ENCODE results near the gene ANKS1B. TPM values are rescaled to one million over a fixed set of nuclear protein-coding genes. Genes with fewer than 3 reads are reported as not detected.

ANKS1B gene
- total RNA-seq, 1 experiment from 2014 or later: 18.8 TPM

DNA sequence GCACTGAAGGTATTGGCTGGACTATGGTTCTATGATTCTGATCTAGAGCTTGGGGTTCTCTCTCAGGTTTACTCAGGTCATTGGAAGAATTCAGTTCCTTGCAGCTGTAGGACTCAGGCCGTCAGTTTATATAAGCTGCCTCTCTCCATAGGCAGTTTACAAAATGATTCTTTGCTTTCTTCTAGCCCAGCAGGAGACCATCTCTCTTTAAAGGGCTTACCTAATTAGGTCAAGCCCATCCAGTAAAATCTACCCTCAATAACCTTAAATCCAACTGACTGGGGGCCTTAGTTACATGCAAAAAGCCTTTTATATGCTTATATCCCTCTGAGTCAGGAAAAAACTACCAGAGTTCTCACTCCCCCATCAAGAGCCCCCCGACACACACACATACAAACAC is 417.7 kb downstream of the ANKS1B start:
- H3K36me3 Mint-ChIP-seq (ENCODE audit: insufficient read depth, unreplicated experiment): no peaks in the 10 kb centered on the region
- no peaks in the 10 kb centered on the region for H3K27me3 Mint-ChIP-seq (ENCODE audit: insufficient read depth, unreplicated experiment)
- no peak overlapping the region for H3K4me3 Mint-ChIP-seq (ENCODE audit: unreplicated experiment)
- no TSS peak for BruUV-seq (replicated peaks)
- no peak for TF ChIP-seq CTCF (IDR thresholded peaks at IDR 0.05; ENCODE audit: unreplicated experiment)
- H3K9me3 Mint-ChIP-seq (ENCODE audit: unreplicated experiment): no peaks in the 10 kb centered on the region
- CTCF ChIA-PET: no interaction called here
- DNase-seq (ENCODE audit: unreplicated experiment): no peak
- intact Hi-C loops (cut with micrococcal nuclease): no loop called here
- POLR2A ChIA-PET: interaction anchor here (0.7 kb wide), 2 partner anchors 475 to 684 kb away, joined by 3 read pairs; no protein-coding TSS in a partner anchor
- peaks cover 12% of the 10 kb centered on the region for H3K4me1 Mint-ChIP-seq (ENCODE audit: insufficient read depth, unreplicated experiment)
- no peak overlapping the region for H3K27ac Mint-ChIP-seq (ENCODE audit: low read depth, unreplicated experiment)

GRCh38 chr12:99558109-99558508 is 426.6 kb downstream of the ANKS1B start:
- peaks cover 7% of the 10 kb centered on the region for H3K36me3 Mint-ChIP-seq (ENCODE audit: insufficient read depth, unreplicated experiment)
- H3K9me3 Mint-ChIP-seq (ENCODE audit: unreplicated experiment): no peaks in the 10 kb centered on the region
- CTCF ChIA-PET: interaction anchor here (0.6 kb wide), 1 partner anchor 36 kb away, joined by 3 read pairs; no protein-coding TSS in a partner anchor
- intact Hi-C loops (cut with micrococcal nuclease): no loop called here
- H3K27me3 Mint-ChIP-seq (ENCODE audit: insufficient read depth, unreplicated experiment): no peaks in the 10 kb centered on the region
- H3K4me1 Mint-ChIP-seq (ENCODE audit: insufficient read depth, unreplicated experiment): no peaks in the 10 kb centered on the region
- POLR2A ChIA-PET: no interaction called here
- no peak overlapping the region for H3K27ac Mint-ChIP-seq (ENCODE audit: low read depth, unreplicated experiment)
- BruUV-seq (replicated peaks): no TSS peak
- no peak for TF ChIP-seq CTCF (IDR thresholded peaks at IDR 0.05; ENCODE audit: unreplicated experiment)
- no peak for DNase-seq (ENCODE audit: unreplicated experiment)
- no peak overlapping the region for H3K4me3 Mint-ChIP-seq (ENCODE audit: unreplicated experiment)

DNA sequence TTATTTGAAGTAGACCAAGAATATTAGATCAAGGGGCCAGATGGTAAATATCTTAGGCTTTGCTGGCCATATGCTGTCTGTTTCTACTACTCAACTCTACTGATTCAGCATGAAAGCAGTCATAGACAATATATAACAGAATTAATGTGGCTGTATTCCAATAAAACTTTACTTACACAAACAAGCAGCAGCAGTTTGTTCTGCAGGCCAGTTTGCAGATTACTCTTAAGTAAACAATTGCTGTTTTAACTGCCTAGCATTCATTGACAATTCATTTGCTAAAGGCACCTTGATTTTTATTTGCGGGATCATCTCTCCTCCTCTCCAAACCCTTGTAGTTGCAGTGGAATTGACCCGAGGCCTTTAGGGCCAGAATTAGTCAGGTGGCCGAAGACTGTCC is 431.3 kb downstream of the ANKS1B start:
- intact Hi-C loops (cut with micrococcal nuclease): no loop called here
- BruUV-seq (replicated peaks): no TSS peak
- Mint-ChIP-seq H3K27ac (ENCODE audit: low read depth, unreplicated experiment) (no peak overlapping the region), H3K36me3 (ENCODE audit: insufficient read depth, unreplicated experiment) (peaks cover 7% of the 10 kb centered on the region), H3K27me3 (ENCODE audit: insufficient read depth, unreplicated experiment) (no peaks in the 10 kb centered on the region), H3K4me1 (ENCODE audit: insufficient read depth, unreplicated experiment) (peaks cover 5% of the 10 kb centered on the region), H3K4me3 (ENCODE audit: unreplicated experiment) (no peak overlapping the region), H3K9me3 (ENCODE audit: unreplicated experiment) (no peaks in the 10 kb centered on the region)
- no peak for DNase-seq (ENCODE audit: unreplicated experiment)
- ChIA-PET CTCF (interaction anchor here (0.6 kb wide), 1 partner anchor 857 kb away, joined by 4 read pairs; no protein-coding TSS in a partner anchor), POLR2A (no interaction called here)
- no peak for TF ChIP-seq CTCF (IDR thresholded peaks at IDR 0.05; ENCODE audit: unreplicated experiment)

DNA sequence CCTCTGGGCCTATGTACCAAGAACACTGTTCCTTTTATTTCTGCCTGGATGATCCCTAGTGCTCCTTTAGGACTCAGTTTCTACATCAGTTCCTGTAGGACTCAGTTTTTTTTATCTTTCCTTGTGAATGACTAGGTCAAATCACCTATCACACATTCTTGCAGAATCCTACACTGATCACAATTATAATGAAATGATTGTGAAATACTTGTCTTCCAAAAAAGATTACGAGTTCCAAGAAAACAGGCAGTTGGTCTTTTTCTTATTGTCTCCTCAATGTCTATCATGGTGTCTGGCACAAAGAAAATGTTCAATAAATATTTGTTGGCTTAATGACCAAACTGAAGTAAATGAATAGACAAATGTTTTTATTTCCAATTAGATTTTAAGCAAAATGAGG is 432.7 kb downstream of the ANKS1B start:
- no peak for TF ChIP-seq CTCF (IDR thresholded peaks at IDR 0.05; ENCODE audit: unreplicated experiment)
- intact Hi-C loops (cut with micrococcal nuclease): no loop called here
- ChIA-PET POLR2A (no interaction called here), CTCF (no interaction called here)
- H3K4me1 Mint-ChIP-seq (ENCODE audit: insufficient read depth, unreplicated experiment): peaks cover 5% of the 10 kb centered on the region
- peaks cover 7% of the 10 kb centered on the region for H3K36me3 Mint-ChIP-seq (ENCODE audit: insufficient read depth, unreplicated experiment)
- no peak overlapping the region for H3K4me3 Mint-ChIP-seq (ENCODE audit: unreplicated experiment)
- H3K9me3 Mint-ChIP-seq (ENCODE audit: unreplicated experiment): no peaks in the 10 kb centered on the region
- DNase-seq (ENCODE audit: unreplicated experiment): no peak
- H3K27me3 Mint-ChIP-seq (ENCODE audit: insufficient read depth, unreplicated experiment): no peaks in the 10 kb centered on the region
- H3K27ac Mint-ChIP-seq (ENCODE audit: low read depth, unreplicated experiment): no peak overlapping the region
- no TSS peak for BruUV-seq (replicated peaks)

Data from MCF 10A (cell line).